Ascending aorta (tissue), 2 donors: Measurements from ENCODE around the gene SORCS1. TPM values are rescaled to one million over a fixed set of nuclear protein-coding genes. Genes with fewer than 3 reads are reported as not detected.
A peak's percentile ranks its signal among the peaks of the same experiment; 100 is the strongest.

ENCODE experiments used
- DNase-seq, 2 donors: peaks; one replicate each; pipeline ENCODE4 v3.0.0-alpha.2; 2019; ENCODE audit warnings: low spot score in 2 of 2
- H3K27ac ChIP-seq, 2 donors: fragments of 200-600 bp; sonication (generic); one replicate each; pipeline ENCODE4 v1.5.1; 2016 to 2017; ENCODE audit warnings: mild to moderate bottlenecking in 1 of 2
- H3K27me3 ChIP-seq: fragments of 200-600 bp; sonication (generic); one replicate; pipeline ENCODE4 v1.5.1; 2017
- H3K36me3 ChIP-seq, 2 donors: fragments of 200-600 bp; sonication (generic); one replicate each; pipeline ENCODE4 v1.5.1; 2016
- H3K4me1 ChIP-seq, 2 donors: fragments of 200-600 bp; sonication (generic); one replicate each; pipeline ENCODE4 v1.5.1; 2016 to 2017; ENCODE audit warnings: mild to moderate bottlenecking in 1 of 2
- H3K4me3 ChIP-seq, 2 donors: fragments of 200-600 bp; sonication (generic); one replicate each; pipeline ENCODE4 v1.5.1; 2016 to 2017; ENCODE audit warnings: mild to moderate bottlenecking in 1 of 2
- H3K9me3 ChIP-seq, 2 donors: fragments of 200-600 bp; sonication (generic); one replicate each; pipeline ENCODE4 v1.5.1; 2016
- CTCF ChIP-seq, 3 experiments: fragments of 200-600 bp in 2 of 3; fragments of 450-650 bp in 1 of 3; sonication (generic) in 2 of 3; IDR thresholded peaks; one replicate each; pipeline ENCODE4 v1.5.1; 2016 to 2019; ENCODE audit warnings: antibody characterized with exemption in 3 of 3, mild to moderate bottlenecking in 1 of 3, moderate library complexity in 1 of 3
- intact Hi-C: fragments of 100-400 bp; cut with DNase I; formaldehyde crosslinking; loops from one replicate; pipeline ENCODE4 v1.15.1; 2023
- total RNA-seq: library from RNA; depleted of rRNA; stranded (reverse); fragments of >200 nt; gene quantifications from one replicate; pipeline ENCODE4 v1.1.0, GENCODE V29; 2016

SORCS1 gene
- total RNA-seq, 1 donor from 2014 or later, result not detected

- intact Hi-C loops, result no loop called here
- Histone ChIP-seq H3K27me3 (no peaks in the 10 kb centered on the region), H3K36me3 (no peaks in the 10 kb centered on the region), H3K4me1 (no peaks in the 10 kb centered on the region), H3K4me3 (no peak overlapping the region), H3K27ac (no peak overlapping the region), H3K9me3 (no peaks in the 10 kb centered on the region)
- peak in 1 of 2 donors; percentile 8 for DNase-seq
- TF ChIP-seq CTCF (IDR thresholded peaks at IDR 0.05), result no peak
Observed at GRCh38 chr10:106997721-106998120, 166.8 kb downstream of the SORCS1 start.

DNA sequence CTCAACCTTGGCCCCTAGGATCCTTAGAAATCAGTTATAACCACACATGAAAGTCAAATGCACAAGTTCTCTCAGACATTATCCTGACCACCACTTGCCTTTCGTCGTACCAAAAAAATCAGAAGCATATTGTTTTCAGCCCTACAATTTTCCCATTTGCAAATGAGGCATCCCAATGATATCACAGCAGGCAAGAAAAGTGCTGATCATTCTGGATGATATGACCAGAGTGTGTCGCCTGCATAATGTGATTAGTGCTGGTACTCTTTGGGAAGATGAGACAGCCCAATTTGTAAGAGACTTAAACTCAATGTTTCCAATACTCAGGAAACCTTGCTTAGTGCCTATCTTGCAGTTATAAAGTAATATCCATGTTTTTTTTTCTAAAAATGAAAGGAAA, 168.0 kb downstream of the SORCS1 start:
- Histone ChIP-seq H3K9me3 (no peaks in the 10 kb centered on the region), H3K4me1 (no peaks in the 10 kb centered on the region), H3K27me3 (no peaks in the 10 kb centered on the region), H3K36me3 (no peaks in the 10 kb centered on the region), H3K4me3 (no peak overlapping the region), H3K27ac (no peak overlapping the region)
- DNase-seq, result no peak
- TF ChIP-seq CTCF (IDR thresholded peaks at IDR 0.05), result no peak
- intact Hi-C loops, result no loop called here

GRCh38 chr10:106992055-106992454, 172.5 kb downstream of the SORCS1 start:
- Histone ChIP-seq H3K27ac (no peak overlapping the region), H3K4me3 (no peak overlapping the region), H3K4me1 (no peaks in the 10 kb centered on the region), H3K27me3 (no peaks in the 10 kb centered on the region), H3K36me3 (no peaks in the 10 kb centered on the region), H3K9me3 (no peaks in the 10 kb centered on the region)
- no peak for DNase-seq
- no peak for TF ChIP-seq CTCF (IDR thresholded peaks at IDR 0.05)
- intact Hi-C loops, result no loop called here

GRCh38 chr10:106991091-106991490, 173.4 kb downstream of the SORCS1 start:
- no peaks in the 10 kb centered on the region for H3K27me3 ChIP-seq
- no peak for DNase-seq
- H3K36me3 ChIP-seq, result no peaks in the 10 kb centered on the region
- TF ChIP-seq CTCF (IDR thresholded peaks at IDR 0.05), result no peak
- no peaks in the 10 kb centered on the region for H3K9me3 ChIP-seq
- no peak overlapping the region for H3K27ac ChIP-seq
- no peak overlapping the region for H3K4me3 ChIP-seq
- intact Hi-C loops, result no loop called here
- H3K4me1 ChIP-seq, result no peaks in the 10 kb centered on the region

GRCh38 chr10:106987362-106987761, 177.1 kb downstream of the SORCS1 start:
- H3K4me1 ChIP-seq, result no peaks in the 10 kb centered on the region
- H3K4me3 ChIP-seq, result no peak overlapping the region
- H3K27me3 ChIP-seq, result no peaks in the 10 kb centered on the region
- H3K9me3 ChIP-seq, result no peaks in the 10 kb centered on the region
- no peaks in the 10 kb centered on the region for H3K36me3 ChIP-seq
- TF ChIP-seq CTCF (IDR thresholded peaks at IDR 0.05), result no peak
- DNase-seq, result no peak
- no peak overlapping the region for H3K27ac ChIP-seq
- intact Hi-C loops, result no loop called here

GRCh38 chr10:106982268-106982667, 182.2 kb downstream of the SORCS1 start:
- H3K27me3 ChIP-seq, result no peaks in the 10 kb centered on the region
- H3K36me3 ChIP-seq, result no peaks in the 10 kb centered on the region
- no peak for DNase-seq
- no peaks in the 10 kb centered on the region for H3K9me3 ChIP-seq
- no peak overlapping the region for H3K27ac ChIP-seq
- no peak for TF ChIP-seq CTCF (IDR thresholded peaks at IDR 0.05)
- H3K4me3 ChIP-seq, result no peak overlapping the region
- no peaks in the 10 kb centered on the region for H3K4me1 ChIP-seq
- intact Hi-C loops, result no loop called here
